Measurements from ENCODE around the gene ADRA2C.

ADRA2C gene

GRCh38 chr4:3800351-3800750 is 34.2 kb downstream of the ADRA2C start:
- Histone ChIP-seq H3K27ac (ENCODE audit: low read depth, low read length) (no peak overlapping the region), H3K4me1 (ENCODE audit: control insufficient read depth, insufficient read depth, low read length) (peaks cover 14% of the 10 kb centered on the region; the same call in 1 of the 2 replicates), H3K4me3 (ENCODE audit: low read depth, low read length) (no peak overlapping the region), H3K9ac (ENCODE audit: low read depth, low read length) (no peak overlapping the region), H3K27me3 (ENCODE audit: control insufficient read depth, insufficient read depth, low read length) (no peaks in the 10 kb centered on the region; the same call in 1 of the 2 replicates), H3K36me3 (ENCODE audit: control insufficient read depth, insufficient read depth, low read length) (no peaks in the 10 kb centered on the region), H3K9me3 (ENCODE audit: control insufficient read depth, insufficient read depth, low read length) (0 out of 2 replicates have a peak, but pooled peaks cover 4% of the 10 kb centered on the region)

DNA sequence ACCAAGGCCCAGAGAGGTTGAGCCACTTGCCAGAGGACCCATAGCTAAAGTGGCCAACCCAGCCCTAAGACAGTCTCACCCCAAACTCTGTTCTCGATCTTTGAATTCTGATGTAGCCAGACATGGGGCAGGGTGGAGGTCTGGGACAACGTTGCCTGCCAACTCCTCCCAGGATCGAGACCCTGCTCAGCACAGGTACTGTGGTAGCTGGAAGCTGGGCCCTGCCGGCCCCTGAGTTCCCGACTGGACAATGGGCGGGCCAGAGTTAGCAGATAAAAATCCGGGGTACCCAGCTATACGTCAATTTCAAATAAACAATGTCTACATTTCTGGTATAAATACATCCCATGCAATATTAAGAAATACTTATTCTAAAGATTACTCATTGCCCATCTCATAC is 35.3 kb downstream of the ADRA2C start:
- Histone ChIP-seq H3K27me3 (ENCODE audit: control insufficient read depth, insufficient read depth, low read length) (no peaks in the 10 kb centered on the region), H3K9ac (ENCODE audit: low read depth, low read length) (no peak overlapping the region), H3K9me3 (ENCODE audit: control insufficient read depth, insufficient read depth, low read length) (no peaks in the 10 kb centered on the region), H3K27ac (ENCODE audit: low read depth, low read length) (no peak overlapping the region), H3K4me1 (ENCODE audit: control insufficient read depth, insufficient read depth, low read length) (peaks cover 14% of the 10 kb centered on the region; the same call in 1 of the 2 replicates), H3K36me3 (ENCODE audit: control insufficient read depth, insufficient read depth, low read length) (no peaks in the 10 kb centered on the region), H3K4me3 (ENCODE audit: low read depth, low read length) (no peak overlapping the region)

DNA sequence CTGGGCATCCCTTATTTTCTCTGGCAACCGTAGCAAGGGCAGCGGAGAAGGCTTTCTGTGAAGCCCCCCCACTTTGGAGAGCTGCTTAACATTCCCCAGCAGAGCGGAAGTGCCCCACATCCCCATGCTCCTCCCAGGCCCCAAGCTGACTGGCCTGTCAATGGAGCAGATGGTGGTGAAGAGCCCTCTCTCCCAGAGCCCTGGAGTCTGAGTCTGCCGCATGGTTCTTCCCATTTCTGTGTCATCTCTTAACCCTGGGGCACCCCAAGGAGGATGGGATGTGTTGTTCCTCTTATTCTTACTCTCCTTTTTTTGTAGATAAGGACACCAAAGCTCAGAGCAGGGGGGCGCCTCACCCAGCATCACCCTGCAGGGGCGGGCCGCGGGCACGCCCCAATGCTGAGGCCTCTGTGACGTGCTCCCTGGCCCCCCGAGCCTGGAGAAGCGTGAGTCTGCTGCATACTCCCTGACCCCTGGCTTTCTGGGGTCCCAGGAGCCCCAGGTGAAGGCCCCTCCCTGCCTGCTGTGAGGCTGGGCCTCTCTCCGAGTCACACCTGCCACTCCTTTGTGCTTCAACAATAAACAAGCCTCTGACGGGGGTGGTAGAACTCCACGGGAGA is 35.9 kb downstream of the ADRA2C start:
- Histone ChIP-seq H3K4me3 (ENCODE audit: low read depth, low read length) (no peak overlapping the region), H3K4me1 (ENCODE audit: control insufficient read depth, insufficient read depth, low read length) (peaks cover 14% of the 10 kb centered on the region; the same call in 1 of the 2 replicates), H3K27ac (ENCODE audit: low read depth, low read length) (no peak overlapping the region), H3K27me3 (ENCODE audit: control insufficient read depth, insufficient read depth, low read length) (no peaks in the 10 kb centered on the region; the same call in 1 of the 2 replicates), H3K36me3 (ENCODE audit: control insufficient read depth, insufficient read depth, low read length) (no peaks in the 10 kb centered on the region), H3K9ac (ENCODE audit: low read depth, low read length) (no peak overlapping the region), H3K9me3 (ENCODE audit: control insufficient read depth, insufficient read depth, low read length) (no peaks in the 10 kb centered on the region)

GRCh38 chr4:3802571-3803474 is 36.6 kb downstream of the ADRA2C start:
- Histone ChIP-seq H3K27me3 (ENCODE audit: control insufficient read depth, insufficient read depth, low read length) (no peaks in the 10 kb centered on the region; the same call in 1 of the 2 replicates), H3K27ac (ENCODE audit: low read depth, low read length) (no peak overlapping the region), H3K9ac (ENCODE audit: low read depth, low read length) (no peak overlapping the region), H3K4me1 (ENCODE audit: control insufficient read depth, insufficient read depth, low read length) (peaks cover 20% of the 10 kb centered on the region), H3K36me3 (ENCODE audit: control insufficient read depth, insufficient read depth, low read length) (no peaks in the 10 kb centered on the region), H3K4me3 (ENCODE audit: low read depth, low read length) (no peak overlapping the region), H3K9me3 (ENCODE audit: control insufficient read depth, insufficient read depth, low read length) (no peaks in the 10 kb centered on the region)

GRCh38 chr4:3803475-3803847 is 37.3 kb downstream of the ADRA2C start:
- Histone ChIP-seq H3K4me1 (ENCODE audit: control insufficient read depth, insufficient read depth, low read length) (peaks cover 26% of the 10 kb centered on the region), H3K9ac (ENCODE audit: low read depth, low read length) (no peak overlapping the region), H3K27ac (ENCODE audit: low read depth, low read length) (no peak overlapping the region), H3K9me3 (ENCODE audit: control insufficient read depth, insufficient read depth, low read length) (no peaks in the 10 kb centered on the region), H3K4me3 (ENCODE audit: low read depth, low read length) (no peak overlapping the region), H3K36me3 (ENCODE audit: control insufficient read depth, insufficient read depth, low read length) (no peaks in the 10 kb centered on the region), H3K27me3 (ENCODE audit: control insufficient read depth, insufficient read depth, low read length) (peaks cover under 1% of the 10 kb centered on the region; the same call in 1 of the 2 replicates)

- no peak overlapping the region for H3K4me3 ChIP-seq (ENCODE audit: low read depth, low read length)
These were observed 37.8 kb downstream of the ADRA2C start for GRCh38 chr4:3803946-3804345.

GRCh38 chr4:3805026-3805425 is 38.8 kb downstream of the ADRA2C start:
- H3K27ac ChIP-seq (ENCODE audit: low read depth, low read length), result no peak overlapping the region
- no peaks in the 10 kb centered on the region for H3K36me3 ChIP-seq (ENCODE audit: control insufficient read depth, insufficient read depth, low read length)
- H3K27me3 ChIP-seq (ENCODE audit: control insufficient read depth, insufficient read depth, low read length), result peaks cover 3% of the 10 kb centered on the region; the same call in 1 of the 2 replicates
- H3K9ac ChIP-seq (ENCODE audit: low read depth, low read length), result no peak overlapping the region
- peaks cover 29% of the 10 kb centered on the region for H3K4me1 ChIP-seq (ENCODE audit: control insufficient read depth, insufficient read depth, low read length)
- no peak overlapping the region for H3K4me3 ChIP-seq (ENCODE audit: low read depth, low read length)
- H3K9me3 ChIP-seq (ENCODE audit: control insufficient read depth, insufficient read depth, low read length), result no peaks in the 10 kb centered on the region

More at GRCh38 chr4:3803946-3804345, 37.8 kb downstream of the ADRA2C start:
- Histone ChIP-seq H3K9ac (ENCODE audit: low read depth, low read length) (no peak overlapping the region), H3K4me1 (ENCODE audit: control insufficient read depth, insufficient read depth, low read length) (peaks cover 29% of the 10 kb centered on the region), H3K27me3 (ENCODE audit: control insufficient read depth, insufficient read depth, low read length) (peaks cover 3% of the 10 kb centered on the region; the same call in 1 of the 2 replicates), H3K27ac (ENCODE audit: low read depth, low read length) (no peak overlapping the region), H3K36me3 (ENCODE audit: control insufficient read depth, insufficient read depth, low read length) (no peaks in the 10 kb centered on the region), H3K9me3 (ENCODE audit: control insufficient read depth, insufficient read depth, low read length) (no peaks in the 10 kb centered on the region)

- H3K4me3 ChIP-seq (ENCODE audit: low read depth, low read length), result no peak overlapping the region
- H3K27me3 ChIP-seq (ENCODE audit: control insufficient read depth, insufficient read depth, low read length), result peaks cover 3% of the 10 kb centered on the region; the same call in 1 of the 2 replicates
- H3K9ac ChIP-seq (ENCODE audit: low read depth, low read length), result no peak overlapping the region
- H3K4me1 ChIP-seq (ENCODE audit: control insufficient read depth, insufficient read depth, low read length), result peaks cover 29% of the 10 kb centered on the region
- no peaks in the 10 kb centered on the region for H3K36me3 ChIP-seq (ENCODE audit: control insufficient read depth, insufficient read depth, low read length)
- H3K27ac ChIP-seq (ENCODE audit: low read depth, low read length), result no peak overlapping the region
- no peaks in the 10 kb centered on the region for H3K9me3 ChIP-seq (ENCODE audit: control insufficient read depth, insufficient read depth, low read length)
These were observed 39.5 kb downstream of the ADRA2C start for GRCh38 chr4:3805731-3806130.

GRCh38 chr4:3807311-3807710 is 41.1 kb downstream of the ADRA2C start:
- Histone ChIP-seq H3K9ac (ENCODE audit: low read depth, low read length) (no peak overlapping the region), H3K4me3 (ENCODE audit: low read depth, low read length) (no peak overlapping the region), H3K9me3 (ENCODE audit: control insufficient read depth, insufficient read depth, low read length) (no peaks in the 10 kb centered on the region), H3K27me3 (ENCODE audit: control insufficient read depth, insufficient read depth, low read length) (peaks cover 3% of the 10 kb centered on the region; the same call in 1 of the 2 replicates), H3K27ac (ENCODE audit: low read depth, low read length) (peak overlapping the region; percentile 67), H3K36me3 (ENCODE audit: control insufficient read depth, insufficient read depth, low read length) (no peaks in the 10 kb centered on the region), H3K4me1 (ENCODE audit: control insufficient read depth, insufficient read depth, low read length) (peaks cover 24% of the 10 kb centered on the region)

- H3K4me3 ChIP-seq (ENCODE audit: low read depth, low read length), result no peak overlapping the region
- peaks cover 3% of the 10 kb centered on the region; the same call in 1 of the 2 replicates for H3K27me3 ChIP-seq (ENCODE audit: control insufficient read depth, insufficient read depth, low read length)
- peaks cover 18% of the 10 kb centered on the region for H3K4me1 ChIP-seq (ENCODE audit: control insufficient read depth, insufficient read depth, low read length)
- H3K27ac ChIP-seq (ENCODE audit: low read depth, low read length), result peak overlapping the region; percentile 67
- H3K36me3 ChIP-seq (ENCODE audit: control insufficient read depth, insufficient read depth, low read length), result no peaks in the 10 kb centered on the region
- no peaks in the 10 kb centered on the region for H3K9me3 ChIP-seq (ENCODE audit: control insufficient read depth, insufficient read depth, low read length)
- H3K9ac ChIP-seq (ENCODE audit: low read depth, low read length), result no peak overlapping the region
These were observed 41.8 kb downstream of the ADRA2C start for GRCh38 chr4:3807822-3808496.
